Smooth muscle cell (in vitro differentiated cells): ENCODE data around the gene MYRIP. TPM values are rescaled to one million over a fixed set of nuclear protein-coding genes. Genes with fewer than 3 reads are reported as not detected.

Source experiments
- DNase-seq: peaks from one replicate; lab custom pipeline; 2025; ENCODE audit not compliant: unreplicated experiment; lab: John Stamatoyannopoulos, UW
- H2AFZ ChIP-seq: fragments of 200-600 bp; sonication (generic); 2 replicates; pipeline ENCODE4 v1.6.0; 2016; ENCODE audit warnings: antibody characterized with exemption, low read depth, mild to moderate bottlenecking
- H3F3A ChIP-seq: fragments of 200-600 bp; sonication (generic); 2 replicates; pipeline ENCODE4 v1.6.0; 2017; ENCODE audit warnings: antibody characterized with exemption, low read depth
- H3K27ac ChIP-seq: fragments of 200-600 bp; sonication (generic); 2 replicates; pipeline ENCODE4 v1.5.1; 2016; ENCODE audit warnings: low read depth, mild to moderate bottlenecking
- H3K27me3 ChIP-seq: fragments of 200-600 bp; sonication (generic); 2 replicates; pipeline ENCODE4 v1.6.1; 2016; ENCODE audit warnings: low read depth, mild to moderate bottlenecking
- H3K36me3 ChIP-seq: fragments of 200-600 bp; sonication (generic); 2 replicates; pipeline ENCODE4 v1.5.1; 2016; ENCODE audit warnings: low read depth
- H3K4me1 ChIP-seq: fragments of 200-600 bp; sonication (generic); 2 replicates; pipeline ENCODE4 v1.5.1; 2016; ENCODE audit warnings: low read depth
- H3K4me2 ChIP-seq: fragments of 200-600 bp; sonication (generic); 2 replicates; pipeline ENCODE4 v1.6.0; 2016; ENCODE audit warnings: mild to moderate bottlenecking
- H3K4me3 ChIP-seq: fragments of 200-600 bp; sonication (generic); 2 replicates; pipeline ENCODE4 v1.5.1; 2016; ENCODE audit warnings: mild to moderate bottlenecking
- H3K79me2 ChIP-seq: fragments of 200-600 bp; sonication (generic); 2 replicates; pipeline ENCODE4 v1.6.0; 2016; ENCODE audit warnings: low read depth, mild to moderate bottlenecking
- H3K9ac ChIP-seq: fragments of 200-600 bp; sonication (generic); 2 replicates; pipeline ENCODE4 v1.6.0; 2016; ENCODE audit warnings: low read depth
- H3K9me3 ChIP-seq: fragments of 200-600 bp; sonication (generic); replicated peaks from 2 replicates; pipeline ENCODE4 v1.5.1; 2016; ENCODE audit warnings: low read depth
- H4K20me1 ChIP-seq: fragments of 200-600 bp; sonication (generic); 2 replicates; pipeline ENCODE4 v1.6.0; 2016; ENCODE audit warnings: low read depth
- CTCF ChIP-seq: fragments of 200-600 bp; sonication (generic); IDR thresholded peaks from 2 replicates; pipeline ENCODE4 v1.5.1; 2017; ENCODE audit warnings: borderline replicate concordance, mild to moderate bottlenecking, antibody characterized with exemption; ENCODE audit not compliant: insufficient read depth, poor library complexity, severe bottlenecking
- WGBS: methylation state at CpG from one replicate; pipeline ENCODE4 v1.1.7; 2016; ENCODE audit warnings: low lambda C conversion rate; 5-methylcytosine and 5-hydroxymethylcytosine counted together
- polyA plus RNA-seq: library from polyadenylated mRNA; unstranded; fragments of >200 nt; fragmentation: Nextera tagmentation; extraction: Ambion mirVana; gene quantifications from 2 replicates; pipeline ENCODE4 v1.2.1, GENCODE V29; 2016
- total RNA-seq: library from RNA; depleted of rRNA; stranded (reverse); fragments of >200 nt; gene quantifications from 2 replicates; pipeline ENCODE4 v1.2.3, GENCODE V29; 2014

The MYRIP gene
- total and polyA plus RNA-seq, 2 experiments from 2014 or later = not detected

GRCh38 chr3:40054568-40055222 is 245.3 kb downstream of the MYRIP start:
- no peaks in the 10 kb centered on the region for H3K4me1 ChIP-seq
- 84% methylated on average over 3 of the region's 3 CpGs for WGBS
- H3K9me3 ChIP-seq = no peaks in the 10 kb centered on the region
- no peak overlapping the region for H3K4me3 ChIP-seq
- H4K20me1 ChIP-seq = no peaks in the 10 kb centered on the region
- no peaks in the 10 kb centered on the region for H3K36me3 ChIP-seq
- H3F3A ChIP-seq = no peaks in the 10 kb centered on the region
- H2AFZ ChIP-seq = no peak overlapping the region
- H3K79me2 ChIP-seq = no peaks in the 10 kb centered on the region
- DNase-seq = no peak
- no peak overlapping the region for H3K4me2 ChIP-seq
- H3K9ac ChIP-seq = no peak overlapping the region
- no peak for TF ChIP-seq CTCF
- H3K27me3 ChIP-seq = no peaks in the 10 kb centered on the region
- H3K27ac ChIP-seq = no peak overlapping the region

- no peak overlapping the region for H2AFZ ChIP-seq
- H4K20me1 ChIP-seq = no peaks in the 10 kb centered on the region
- TF ChIP-seq CTCF = no peak
- no peak overlapping the region for H3K9ac ChIP-seq
- no peak overlapping the region for H3K4me2 ChIP-seq
- H3K4me1 ChIP-seq = no peaks in the 10 kb centered on the region
- H3K79me2 ChIP-seq = no peaks in the 10 kb centered on the region
- H3F3A ChIP-seq = no peaks in the 10 kb centered on the region
- no peaks in the 10 kb centered on the region for H3K36me3 ChIP-seq
- no peaks in the 10 kb centered on the region for H3K9me3 ChIP-seq
- no peak overlapping the region for H3K4me3 ChIP-seq
- H3K27ac ChIP-seq = no peak overlapping the region
- WGBS = 86% methylated on average over 1 of the region's 1 CpG
- no peaks in the 10 kb centered on the region for H3K27me3 ChIP-seq
- no peak for DNase-seq
These were observed 246.0 kb downstream of the MYRIP start for GRCh38 chr3:40055361-40055760.

GRCh38 chr3:40055956-40056355 is 246.5 kb downstream of the MYRIP start:
- TF ChIP-seq CTCF = no peak
- H2AFZ ChIP-seq = no peak overlapping the region
- no peaks in the 10 kb centered on the region for H3K9me3 ChIP-seq
- no peaks in the 10 kb centered on the region for H4K20me1 ChIP-seq
- WGBS = 69% methylated on average over 3 of the region's 3 CpGs
- no peaks in the 10 kb centered on the region for H3K4me1 ChIP-seq
- H3K36me3 ChIP-seq = no peaks in the 10 kb centered on the region
- H3K27ac ChIP-seq = no peak overlapping the region
- no peak for DNase-seq
- no peak overlapping the region for H3K4me3 ChIP-seq
- no peak overlapping the region for H3K9ac ChIP-seq
- no peak overlapping the region for H3K4me2 ChIP-seq
- no peaks in the 10 kb centered on the region for H3K79me2 ChIP-seq
- H3K27me3 ChIP-seq = no peaks in the 10 kb centered on the region
- H3F3A ChIP-seq = no peaks in the 10 kb centered on the region

- Histone ChIP-seq H3K9ac (no peak overlapping the region), H3K4me3 (no peak overlapping the region), H3K36me3 (no peaks in the 10 kb centered on the region), H3K4me2 (no peak overlapping the region), H3K4me1 (no peaks in the 10 kb centered on the region), H2AFZ (peak overlapping the region; percentile 49), H3K79me2 (no peaks in the 10 kb centered on the region), H3F3A (no peaks in the 10 kb centered on the region), H3K27ac (no peak overlapping the region), H3K9me3 (no peaks in the 10 kb centered on the region), H3K27me3 (no peaks in the 10 kb centered on the region), H4K20me1 (no peaks in the 10 kb centered on the region)
- DNase-seq = no peak
- no peak for TF ChIP-seq CTCF
- WGBS = 88% methylated on average over 2 of the region's 2 CpGs
These were observed 247.7 kb downstream of the MYRIP start for GRCh38 chr3:40057077-40057476.
